Endothelial cell (in vitro differentiated cells): ENCODE measurements around the gene IGF2BP2. TPM values are rescaled to one million over a fixed set of nuclear protein-coding genes. Genes with fewer than 3 reads are reported as not detected.

Experiments
- DNase-seq: peaks from one replicate; pipeline ENCODE4 v3.0.0; 2021; ENCODE audit warnings: low spot score
- H3K27ac Mint-ChIP-seq: one replicate; pipeline ENCODE4 v1.8.0; 2021; ENCODE audit warnings: mixed read lengths, inconsistent platforms; ENCODE audit not compliant: unreplicated experiment
- H3K27me3 Mint-ChIP-seq: one replicate; pipeline ENCODE4 v1.8.0; 2021; ENCODE audit warnings: mild to moderate bottlenecking, moderate library complexity, mixed read lengths, inconsistent platforms; ENCODE audit not compliant: unreplicated experiment
- H3K36me3 Mint-ChIP-seq: one replicate; pipeline ENCODE4 v1.8.0; 2021; ENCODE audit warnings: mild to moderate bottlenecking, low read depth, mixed read lengths, inconsistent platforms; ENCODE audit not compliant: unreplicated experiment
- H3K4me1 Mint-ChIP-seq: one replicate; pipeline ENCODE4 v1.8.0; 2021; ENCODE audit warnings: mild to moderate bottlenecking, mixed read lengths, inconsistent platforms; ENCODE audit not compliant: unreplicated experiment
- H3K4me3 Mint-ChIP-seq: one replicate; pipeline ENCODE4 v1.8.0; 2021; ENCODE audit warnings: mild to moderate bottlenecking, mixed read lengths, inconsistent platforms; ENCODE audit not compliant: unreplicated experiment
- H3K9me3 Mint-ChIP-seq: one replicate; pipeline ENCODE4 v1.8.0; 2021; ENCODE audit warnings: mixed read lengths, inconsistent platforms; ENCODE audit not compliant: unreplicated experiment
- CTCF ChIP-seq: fragments of 200-600 bp; sonication (generic); IDR thresholded peaks from one replicate; pipeline ENCODE4 v1.5.0; 2021; ENCODE audit warnings: antibody characterized with exemption; ENCODE audit not compliant: unreplicated experiment
- total RNA-seq: library from RNA; stranded (reverse); fragmentation: NEBNext Ultra II Directional; extraction: Animal tissue kit (Norgen Biotek cat#: 25700); gene quantifications from one replicate; pipeline ENCODE4 v1.2.1, GENCODE V29; 2021; ENCODE audit not compliant: unreplicated experiment

The IGF2BP2 gene
- total RNA-seq, 1 donor from 2014 or later = 165 TPM

GRCh38 chr3:185766329-185767001, 58.4 kb downstream of the IGF2BP2 start:
- DNase-seq = no peak
- Mint-ChIP-seq H3K27ac (peak overlapping the region; percentile 54), H3K27me3 (peaks cover 2% of the 10 kb centered on the region), H3K4me3 (no peak overlapping the region), H3K36me3 (no peaks in the 10 kb centered on the region), H3K4me1 (peaks cover 66% of the 10 kb centered on the region), H3K9me3 (no peaks in the 10 kb centered on the region)
- no peak for TF ChIP-seq CTCF

GRCh38 chr3:185764980-185765370, 59.9 kb downstream of the IGF2BP2 start:
- TF ChIP-seq CTCF = no peak
- no peak for DNase-seq
- H3K27ac Mint-ChIP-seq = peak overlapping the region; percentile 85
- H3K36me3 Mint-ChIP-seq = peaks cover 4% of the 10 kb centered on the region
- H3K27me3 Mint-ChIP-seq = peaks cover 2% of the 10 kb centered on the region
- no peaks in the 10 kb centered on the region for H3K9me3 Mint-ChIP-seq
- no peak overlapping the region for H3K4me3 Mint-ChIP-seq
- peaks cover 78% of the 10 kb centered on the region for H3K4me1 Mint-ChIP-seq

GRCh38 chr3:185764163-185764979, 60.5 kb downstream of the IGF2BP2 start:
- peak overlapping the region; percentile 85 for H3K27ac Mint-ChIP-seq

GRCh38 chr3:185763347-185764005, 61.4 kb downstream of the IGF2BP2 start:
- no peak for DNase-seq
- TF ChIP-seq CTCF = no peak
- Mint-ChIP-seq H3K27me3 (peaks cover 2% of the 10 kb centered on the region), H3K4me1 (peaks cover 88% of the 10 kb centered on the region), H3K27ac (peak overlapping the region; percentile 98), H3K36me3 (peaks cover 4% of the 10 kb centered on the region), H3K4me3 (peak overlapping the region; percentile 81), H3K9me3 (no peaks in the 10 kb centered on the region)

More at GRCh38 chr3:185764163-185764979, 60.5 kb downstream of the IGF2BP2 start:
- no peak for TF ChIP-seq CTCF
- Mint-ChIP-seq H3K27me3 (peaks cover 2% of the 10 kb centered on the region), H3K36me3 (peaks cover 4% of the 10 kb centered on the region), H3K4me1 (peaks cover 79% of the 10 kb centered on the region), H3K4me3 (peak overlapping the region; percentile 56), H3K9me3 (no peaks in the 10 kb centered on the region)
- no peak for DNase-seq
